DLD1 (cell line): ENCODE results near the gene CEP112.
"Not testable (repeated sequence)": the region's sequence is repeated elsewhere in the genome, so short reads cannot be mapped to it uniquely, and the experiment has no call there.

ENCODE experiments used
- in situ Hi-C: cut with HindIII; loops from 2 replicates; pipeline ENCODE4 v1.10.0; 2017; ENCODE audit warnings: low sequenced_read_pairs

Gene CEP112

DNA sequence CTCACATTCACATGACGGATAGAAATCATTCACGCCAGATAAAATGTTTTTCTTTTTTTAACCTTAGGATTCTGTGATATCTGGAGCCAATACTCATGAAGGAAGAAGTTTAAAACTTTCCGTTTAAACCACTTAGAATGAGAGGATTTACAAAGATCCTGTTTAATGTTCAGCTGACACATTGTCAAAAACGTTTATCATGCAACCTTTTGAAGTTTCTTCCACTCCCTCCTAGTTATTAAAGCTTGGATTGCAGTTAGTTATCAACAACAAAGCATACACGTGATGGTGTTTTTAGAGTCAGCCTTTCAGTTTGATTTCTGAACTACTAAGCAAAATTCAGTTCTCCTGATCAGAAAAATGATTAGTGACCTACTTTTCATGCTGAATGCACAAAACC is 487.2 kb downstream of the CEP112 start:
- in situ Hi-C loops, result no loop called here

DNA sequence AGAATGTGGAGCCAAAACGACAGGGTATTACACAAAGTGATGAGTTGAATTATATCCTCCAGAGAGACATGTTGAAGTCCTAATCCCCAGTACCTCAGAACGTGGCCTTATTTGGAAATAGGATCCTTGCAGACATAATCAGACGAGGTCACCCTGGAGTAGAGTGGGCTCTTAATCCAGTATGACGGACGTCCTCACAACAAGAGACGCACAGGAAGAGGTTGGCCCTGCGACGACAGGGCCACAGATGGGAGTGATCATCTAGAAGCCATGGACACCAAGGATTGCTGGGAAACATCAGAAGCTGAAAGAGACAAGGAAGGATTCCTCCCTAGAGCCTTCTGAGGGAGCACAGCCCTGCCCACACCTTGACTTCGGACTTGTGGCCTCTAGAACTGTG is 488.0 kb downstream of the CEP112 start:
- in situ Hi-C loops, result no loop called here

DNA sequence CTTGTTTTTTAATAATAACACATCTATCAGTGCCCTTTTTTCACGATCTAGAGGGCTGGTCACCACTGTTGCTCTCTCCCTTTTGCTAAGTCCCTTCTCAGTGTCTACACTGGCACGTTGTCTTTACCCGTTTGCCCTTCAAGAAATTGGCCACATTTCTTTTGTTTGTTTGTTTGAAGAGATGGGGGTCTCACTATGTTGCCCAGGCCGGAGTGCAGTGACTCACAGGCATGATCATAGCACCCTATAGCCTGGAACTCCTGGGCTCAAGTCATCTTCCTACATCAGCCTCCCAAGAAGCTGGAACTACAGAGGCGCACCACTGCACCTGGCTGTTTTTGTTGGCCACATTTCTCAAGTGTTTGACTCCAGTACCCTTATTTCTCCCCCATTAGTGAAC is 492.5 kb downstream of the CEP112 start:
- in situ Hi-C loops, result no loop called here

- in situ Hi-C loops, result no loop called here
Observed at GRCh38 chr17:65698381-65699061, 493.4 kb downstream of the CEP112 start.

DNA sequence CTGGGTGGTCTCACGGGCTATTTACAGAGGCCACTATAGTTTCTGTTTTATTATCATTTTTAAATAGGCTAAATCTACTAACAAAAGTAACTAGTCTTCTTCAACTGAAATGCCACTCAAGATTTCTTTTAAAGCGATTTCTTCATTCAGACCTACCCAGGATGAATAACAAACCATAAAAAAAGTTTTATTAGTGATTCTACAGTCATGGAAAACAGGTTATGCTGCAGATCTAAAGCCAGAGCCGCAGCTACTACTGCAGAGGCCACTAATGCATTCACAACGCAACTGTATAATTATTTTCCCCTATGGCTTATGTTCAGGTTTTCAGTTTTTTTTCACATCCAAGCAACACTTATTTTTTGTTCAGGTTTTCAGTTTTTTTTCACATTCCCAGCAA is 494.3 kb downstream of the CEP112 start:
- in situ Hi-C loops, result no loop called here

GRCh38 chr17:65696739-65697394 is 495.1 kb downstream of the CEP112 start:
- in situ Hi-C loops, result no loop called here

DNA sequence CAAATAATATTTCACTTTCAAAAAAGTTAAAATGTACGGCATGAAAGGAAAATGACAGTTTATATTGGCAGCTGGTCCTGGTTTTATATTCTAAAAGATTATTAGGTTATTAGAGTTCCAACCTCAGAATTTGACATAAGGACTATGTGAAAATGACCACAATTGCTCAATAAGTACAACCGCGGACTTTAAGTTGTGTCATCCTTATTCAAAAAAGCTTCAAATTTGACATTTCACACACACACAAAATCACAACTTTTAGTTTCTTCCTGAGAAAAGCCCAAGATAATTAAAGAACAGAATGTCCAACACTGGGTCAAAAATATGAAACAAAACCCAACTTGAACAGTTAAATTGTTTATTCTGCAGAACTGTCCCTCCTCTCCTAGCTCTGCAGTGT is 497.3 kb downstream of the CEP112 start:
- in situ Hi-C loops, result no loop called here

DNA sequence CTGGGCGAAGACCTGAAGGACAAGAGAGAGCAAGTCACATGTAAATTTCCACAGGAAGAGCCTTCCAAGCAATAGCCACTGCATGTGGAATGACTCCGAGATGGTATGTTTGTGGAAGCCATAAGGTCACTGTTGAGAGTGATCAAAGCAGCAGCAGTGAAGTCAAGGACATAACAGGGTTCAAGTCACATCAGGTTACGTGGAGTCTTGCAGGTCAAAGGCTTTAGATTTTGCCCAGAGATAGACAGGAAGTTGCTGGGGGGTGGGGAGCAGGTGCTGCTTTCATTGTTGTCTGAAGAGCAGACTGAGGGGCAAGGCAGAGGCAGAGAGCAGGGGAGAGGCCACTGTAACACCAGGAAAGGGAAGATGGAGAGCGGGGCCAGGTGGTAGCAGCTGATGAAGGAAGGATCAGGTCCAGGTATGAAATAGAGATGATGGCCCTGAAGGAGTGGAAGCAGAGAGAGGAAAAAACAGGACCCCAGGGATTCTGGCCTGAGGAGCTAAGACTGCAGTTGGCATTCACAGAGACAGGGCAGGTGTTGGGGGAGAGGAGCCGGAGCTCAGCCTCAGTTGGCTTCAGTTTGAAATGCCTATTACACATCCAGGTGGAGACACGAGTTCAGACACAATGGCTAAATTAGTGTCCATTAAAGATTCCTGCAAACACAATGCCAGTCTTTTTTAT is 501.2 kb downstream of the CEP112 start:
- in situ Hi-C loops, result no loop called here

DNA sequence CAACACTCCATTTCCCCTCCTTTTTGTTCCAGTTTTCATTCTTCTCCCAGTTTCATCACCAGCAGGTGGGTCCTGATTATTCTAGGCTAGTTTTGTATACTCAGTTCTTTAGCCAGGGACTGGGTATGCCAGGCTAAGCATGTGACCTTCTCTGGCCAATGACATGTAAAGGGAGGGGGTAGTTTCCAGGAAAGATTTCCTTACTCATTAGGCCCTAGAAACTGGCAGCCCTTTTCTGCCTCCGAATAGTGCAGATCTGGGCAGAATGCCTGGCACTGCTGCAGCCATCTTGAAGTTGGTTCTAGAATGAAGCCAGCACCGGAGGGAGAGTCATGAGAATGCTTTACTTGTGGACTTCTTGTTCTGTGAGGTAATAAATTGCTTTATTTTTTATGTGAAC is 503.6 kb downstream of the CEP112 start:
- in situ Hi-C loops, result no loop called here

DNA sequence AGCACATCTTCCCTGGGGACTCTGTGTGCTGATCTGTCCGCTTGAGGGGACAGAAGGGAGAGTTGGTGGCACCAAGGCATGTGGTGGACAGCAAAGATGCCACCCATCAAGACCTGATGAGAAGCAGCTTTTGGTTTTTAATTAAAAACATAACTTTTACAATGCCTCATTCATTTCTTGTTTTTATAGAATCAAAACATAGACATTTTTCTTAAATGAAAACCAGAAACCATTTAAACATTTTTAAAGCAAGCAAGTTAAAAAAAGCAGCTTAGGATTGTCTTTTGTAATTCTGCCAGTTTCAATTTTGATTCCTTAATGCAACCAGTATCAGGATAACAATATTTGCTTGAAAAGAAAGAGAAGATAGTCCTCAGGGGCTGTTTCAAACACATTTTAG is 506.8 kb downstream of the CEP112 start:
- in situ Hi-C loops, result no loop called here

DNA sequence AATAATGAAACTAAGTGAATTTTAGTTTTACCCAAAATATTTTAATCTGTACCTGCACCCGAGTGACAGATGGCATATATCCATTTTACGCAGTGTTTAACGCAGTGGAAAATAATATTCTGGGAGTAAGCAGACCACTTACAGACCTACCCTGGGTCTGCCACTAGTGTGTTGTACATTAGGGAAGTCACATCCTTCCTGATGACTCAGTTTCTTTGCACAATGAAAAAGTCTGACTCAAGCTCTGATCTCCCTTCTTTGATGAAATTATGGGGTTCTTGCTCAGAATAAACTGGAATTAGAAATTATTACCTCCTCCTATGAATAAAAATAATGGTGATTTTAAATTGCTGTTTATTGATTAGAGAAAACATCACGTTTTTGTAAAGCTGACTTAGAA is 507.3 kb downstream of the CEP112 start:
- in situ Hi-C loops, result no loop called here

- in situ Hi-C loops, result no loop called here
Observed at GRCh38 chr17:65683428-65683827, 508.5 kb downstream of the CEP112 start.

- in situ Hi-C loops, result not testable (repeated sequence)
Observed at GRCh38 chr17:65681763-65682162, 510.2 kb downstream of the CEP112 start.

DNA sequence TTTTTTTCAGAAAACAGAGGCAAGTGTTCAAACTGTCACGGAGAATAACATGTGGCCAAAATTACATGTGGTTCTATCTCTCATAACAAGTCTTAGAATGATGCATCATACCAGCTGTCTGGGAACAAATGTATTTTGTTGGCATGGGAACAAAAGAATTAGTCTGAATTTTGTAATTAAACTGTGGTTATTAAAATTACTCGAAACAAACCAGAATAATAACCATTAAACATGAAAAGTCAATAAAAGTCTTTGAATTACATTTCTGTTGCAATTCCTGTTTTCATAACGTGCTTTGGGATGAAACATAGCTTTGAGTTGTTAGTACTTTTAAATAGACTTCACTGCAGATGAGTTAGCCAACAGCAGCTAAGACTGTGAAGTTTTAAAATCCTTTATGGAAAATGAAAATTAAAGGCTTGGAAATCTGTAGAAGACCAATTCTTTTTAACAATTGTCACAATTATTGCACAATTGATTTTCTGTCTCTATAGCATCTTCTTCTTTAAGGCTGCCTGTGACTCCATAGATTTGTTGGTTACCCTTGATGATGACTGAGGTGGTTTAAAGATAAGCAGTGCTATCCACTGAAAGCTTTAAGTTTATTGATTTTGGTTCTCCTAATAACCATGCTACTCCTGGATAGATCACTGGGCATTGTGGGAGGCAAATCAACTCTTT is 512.6 kb downstream of the CEP112 start:
- in situ Hi-C loops, result no loop called here

DNA sequence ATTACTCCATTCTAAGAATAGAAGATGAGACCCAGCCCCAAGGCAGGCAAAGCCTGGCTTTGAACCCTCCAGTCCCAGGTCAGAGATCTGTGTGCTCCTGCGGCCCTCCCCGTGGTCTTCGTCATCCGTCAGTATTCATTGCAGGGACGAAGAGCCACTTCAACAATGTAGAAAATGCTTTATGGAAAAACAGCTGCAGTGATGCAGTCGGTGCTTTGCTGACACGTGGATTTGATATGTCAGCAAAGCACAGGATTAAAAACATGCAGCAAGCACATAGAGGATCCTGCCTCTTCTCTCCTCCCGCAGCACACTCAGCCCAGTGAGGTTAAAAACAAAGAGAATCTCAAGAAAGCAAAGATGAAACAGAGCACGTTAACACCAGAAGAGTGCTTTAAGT is 513.4 kb downstream of the CEP112 start:
- in situ Hi-C loops, result no loop called here

- in situ Hi-C loops, result no loop called here
Observed at GRCh38 chr17:65677932-65678331, 514.0 kb downstream of the CEP112 start.

DNA sequence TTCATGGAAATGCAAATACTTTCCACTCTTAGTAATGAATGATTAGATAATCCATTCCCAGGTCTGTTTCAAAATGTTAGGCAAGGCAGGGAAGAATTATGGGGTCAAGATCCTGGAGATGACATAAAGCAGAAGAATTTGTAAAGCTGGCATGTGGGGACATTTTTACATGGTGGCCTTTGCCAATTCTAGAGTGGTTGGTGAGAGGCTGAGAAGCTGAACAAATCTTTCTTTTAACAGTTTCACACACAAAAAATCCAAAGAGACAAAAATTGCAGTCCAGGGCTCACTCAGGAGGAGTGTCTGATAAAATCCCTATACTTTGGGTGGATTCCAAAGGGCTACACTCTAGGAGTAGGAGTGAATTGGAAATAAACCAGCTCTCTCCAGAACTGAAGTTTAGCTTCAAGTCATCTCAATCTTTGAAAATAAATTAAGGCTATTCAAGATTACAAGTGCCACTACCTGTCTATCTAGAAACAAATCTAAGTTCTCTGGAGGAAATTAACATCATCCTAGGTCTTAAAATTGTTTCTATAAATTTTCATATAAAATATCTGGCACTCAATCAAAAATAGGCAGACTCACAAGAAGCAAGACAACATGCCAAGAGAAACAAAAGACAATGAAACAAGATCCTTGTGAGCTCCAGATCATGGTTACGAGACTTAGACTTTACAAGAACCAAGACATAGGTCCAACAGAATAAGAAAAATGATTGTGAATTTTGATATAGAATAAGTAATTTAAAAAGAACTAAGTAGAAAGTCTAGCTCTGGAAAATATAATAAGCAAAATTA is 517.5 kb downstream of the CEP112 start:
- in situ Hi-C loops, result no loop called here

GRCh38 chr17:65670667-65671371 is 521.1 kb downstream of the CEP112 start:
- in situ Hi-C loops, result no loop called here

DNA sequence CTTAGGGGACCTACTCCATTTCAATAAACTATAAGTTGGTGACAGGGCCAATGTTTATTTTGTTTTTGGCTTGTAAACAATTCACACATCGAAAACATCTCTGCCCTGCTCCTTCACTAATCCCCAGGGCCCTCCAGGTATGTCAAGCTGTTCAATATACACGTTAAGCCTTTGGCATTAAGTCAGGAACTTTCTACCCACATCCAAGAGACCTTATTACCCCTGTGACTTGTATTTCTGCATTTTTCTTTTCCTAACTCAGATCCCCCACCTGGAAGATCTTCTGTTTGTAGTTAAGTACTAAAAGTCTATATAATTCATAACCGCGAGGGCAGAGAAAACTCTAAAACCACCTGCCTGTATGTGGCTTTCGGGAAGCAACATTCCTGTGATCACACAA is 523.7 kb downstream of the CEP112 start:
- in situ Hi-C loops, result no loop called here

GRCh38 chr17:65667656-65668055 is 524.3 kb downstream of the CEP112 start:
- in situ Hi-C loops, result no loop called here
